HUES64 (cell line): ENCODE measurements around the gene USB1.
A peak's percentile ranks its signal among the peaks of the same experiment; 100 is the strongest.

ENCODE experiments used
- H3K27ac ChIP-seq: 2 replicates; pipeline ENCODE4 v1.7.0; 2013; ENCODE audit warnings: low read depth, low read length, inconsistent platforms
- H3K27me3 ChIP-seq: 2 replicates; pipeline ENCODE4 v1.6.1; 2013; ENCODE audit warnings: mild to moderate bottlenecking, low read length; ENCODE audit not compliant: insufficient read depth
- H3K36me3 ChIP-seq: 2 replicates; pipeline ENCODE4 v1.6.1; 2013; ENCODE audit warnings: mild to moderate bottlenecking, low read length; ENCODE audit not compliant: insufficient read depth
- H3K4me1 ChIP-seq: 2 replicates; pipeline ENCODE4 v1.6.1; 2013; ENCODE audit warnings: mild to moderate bottlenecking, low read length, moderate library complexity; ENCODE audit not compliant: insufficient read depth
- H3K4me3 ChIP-seq: 2 replicates; pipeline ENCODE4 v1.5.1; 2013; ENCODE audit warnings: mild to moderate bottlenecking, low read length, moderate library complexity
- H3K9ac ChIP-seq: 2 replicates; pipeline ENCODE4 v1.6.1; 2013; ENCODE audit warnings: mild to moderate bottlenecking, low read depth, low read length
- H3K9me3 ChIP-seq: 2 replicates; pipeline ENCODE4 v1.6.1; 2013; ENCODE audit warnings: low read depth, low read length; ENCODE audit not compliant: insufficient read depth
- WGBS: fragments of 150-250, 120-280 bp; methylation state at CpG from one replicate; pipeline ENCODE4 v1.1.7; 2013; ENCODE audit warnings: missing lambda C conversion rate; 5-methylcytosine and 5-hydroxymethylcytosine counted together

The USB1 gene

DNA sequence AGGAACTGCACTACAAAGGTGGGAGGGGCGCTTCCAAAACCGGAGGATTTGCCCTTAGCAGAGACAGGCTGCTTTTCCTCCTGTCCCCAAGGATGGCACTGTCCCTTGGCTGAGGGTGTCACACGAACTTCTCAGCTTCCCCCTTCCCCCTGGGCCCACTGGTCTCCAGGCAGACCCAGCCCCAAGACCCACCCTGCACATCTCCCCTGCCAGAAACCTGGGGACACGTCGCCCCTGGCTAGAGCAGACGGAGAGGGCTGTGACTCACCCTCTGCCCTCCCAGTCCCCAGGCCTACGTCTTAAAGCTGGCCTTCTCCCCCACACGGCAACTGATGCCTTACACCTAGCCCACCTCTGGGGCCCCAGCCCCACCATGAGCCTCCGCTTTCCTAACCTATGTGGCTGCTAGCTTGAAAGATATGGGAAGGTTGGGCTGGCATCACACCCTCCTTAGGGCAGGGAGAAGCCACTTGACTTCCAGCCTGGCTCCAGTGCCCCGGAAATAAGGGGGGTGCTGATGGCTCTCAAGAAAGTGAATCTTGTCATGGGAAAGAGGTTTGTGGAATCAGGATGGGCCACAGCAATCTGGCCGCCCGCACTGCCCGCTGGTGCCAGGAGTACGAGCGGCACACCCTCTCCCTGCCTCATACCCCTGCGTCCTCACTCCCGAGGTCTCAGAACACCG is 5.3 kb upstream of the USB1 start:
- Histone ChIP-seq H3K9ac (no peak overlapping the region), H3K4me1 (peaks cover 8% of the 10 kb centered on the region; the same call in 1 of the 2 replicates), H3K4me3 (no peak overlapping the region), H3K9me3 (no peaks in the 10 kb centered on the region), H3K27me3 (peaks cover 5% of the 10 kb centered on the region; the same call in 1 of the 2 replicates), H3K27ac (no peak overlapping the region), H3K36me3 (no peaks in the 10 kb centered on the region; the same call in 1 of the 2 replicates)
- 89% methylated on average over 18 of the region's 18 CpGs for WGBS

DNA sequence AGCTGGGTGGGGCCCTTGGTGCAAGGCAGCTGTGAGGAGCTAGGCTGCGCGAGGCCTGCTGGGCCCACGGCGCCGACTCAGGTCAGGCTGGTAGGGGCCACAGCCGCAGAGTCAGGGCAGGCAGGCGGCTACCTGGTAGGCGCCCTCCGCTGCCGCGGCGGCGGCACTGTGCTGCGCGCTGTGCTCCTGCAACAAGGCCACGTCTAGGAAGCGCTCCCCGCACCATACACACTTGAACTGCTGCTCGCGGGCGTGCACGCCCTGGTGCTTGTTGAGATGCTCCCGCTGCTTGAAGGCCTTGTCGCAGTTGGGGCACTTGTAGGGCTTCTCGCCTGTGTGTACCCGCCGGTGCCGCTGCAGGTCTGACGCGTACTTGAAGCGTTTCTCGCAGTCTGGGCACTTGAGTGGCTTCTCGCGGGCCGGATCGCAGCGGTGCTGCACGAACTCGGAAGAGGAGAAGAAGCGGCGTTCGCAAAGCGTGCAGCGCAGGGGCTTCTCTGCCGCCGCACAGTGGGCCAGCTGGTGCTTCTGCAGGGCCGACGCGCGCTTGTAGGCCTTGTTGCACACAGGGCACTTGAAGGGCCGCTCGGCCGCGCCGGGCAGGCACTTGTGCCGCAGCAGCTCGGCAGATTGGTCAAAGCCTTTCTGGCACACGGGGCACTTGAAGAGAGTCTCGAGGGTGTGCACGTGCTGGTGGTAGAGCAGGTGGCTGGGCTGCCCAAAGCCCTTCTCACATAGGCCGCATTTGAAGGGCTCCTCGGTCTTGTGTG is 4.6 kb upstream of the USB1 start:
- Histone ChIP-seq H3K9ac (no peak overlapping the region), H3K4me1 (peaks cover 8% of the 10 kb centered on the region; the same call in 1 of the 2 replicates), H3K27ac (no peak overlapping the region), H3K36me3 (no peaks in the 10 kb centered on the region; the same call in 1 of the 2 replicates), H3K4me3 (no peak overlapping the region), H3K9me3 (no peaks in the 10 kb centered on the region), H3K27me3 (peaks cover 5% of the 10 kb centered on the region; the same call in 1 of the 2 replicates)
- WGBS: 96% methylated on average over 62 of the region's 62 CpGs

DNA sequence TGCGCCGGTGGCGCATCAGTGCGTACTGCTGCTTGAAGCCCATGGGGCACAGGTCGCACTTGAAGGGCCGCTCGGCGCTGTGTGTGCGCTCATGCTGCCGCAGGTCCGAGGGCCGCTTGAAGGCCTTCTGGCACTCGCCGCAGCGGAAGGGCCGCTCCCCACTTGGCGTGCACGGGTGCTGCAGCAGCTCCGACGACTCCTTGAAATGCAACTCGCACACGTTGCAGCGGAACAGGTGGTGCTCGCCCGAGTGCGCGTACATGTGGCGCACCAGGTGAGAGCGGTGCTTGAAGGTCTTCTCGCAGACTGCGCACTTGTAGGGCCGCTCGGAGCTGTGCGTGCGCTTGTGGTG is 4.1 kb upstream of the USB1 start:
- H3K27ac ChIP-seq: no peak overlapping the region
- no peak overlapping the region for H3K9ac ChIP-seq
- no peaks in the 10 kb centered on the region for H3K9me3 ChIP-seq
- WGBS: 96% methylated on average over 35 of the region's 35 CpGs
- H3K27me3 ChIP-seq: peaks cover 5% of the 10 kb centered on the region; the same call in 1 of the 2 replicates
- H3K36me3 ChIP-seq: no peaks in the 10 kb centered on the region; the same call in 1 of the 2 replicates
- H3K4me3 ChIP-seq: no peak overlapping the region
- H3K4me1 ChIP-seq: peaks cover 8% of the 10 kb centered on the region; the same call in 1 of the 2 replicates

DNA sequence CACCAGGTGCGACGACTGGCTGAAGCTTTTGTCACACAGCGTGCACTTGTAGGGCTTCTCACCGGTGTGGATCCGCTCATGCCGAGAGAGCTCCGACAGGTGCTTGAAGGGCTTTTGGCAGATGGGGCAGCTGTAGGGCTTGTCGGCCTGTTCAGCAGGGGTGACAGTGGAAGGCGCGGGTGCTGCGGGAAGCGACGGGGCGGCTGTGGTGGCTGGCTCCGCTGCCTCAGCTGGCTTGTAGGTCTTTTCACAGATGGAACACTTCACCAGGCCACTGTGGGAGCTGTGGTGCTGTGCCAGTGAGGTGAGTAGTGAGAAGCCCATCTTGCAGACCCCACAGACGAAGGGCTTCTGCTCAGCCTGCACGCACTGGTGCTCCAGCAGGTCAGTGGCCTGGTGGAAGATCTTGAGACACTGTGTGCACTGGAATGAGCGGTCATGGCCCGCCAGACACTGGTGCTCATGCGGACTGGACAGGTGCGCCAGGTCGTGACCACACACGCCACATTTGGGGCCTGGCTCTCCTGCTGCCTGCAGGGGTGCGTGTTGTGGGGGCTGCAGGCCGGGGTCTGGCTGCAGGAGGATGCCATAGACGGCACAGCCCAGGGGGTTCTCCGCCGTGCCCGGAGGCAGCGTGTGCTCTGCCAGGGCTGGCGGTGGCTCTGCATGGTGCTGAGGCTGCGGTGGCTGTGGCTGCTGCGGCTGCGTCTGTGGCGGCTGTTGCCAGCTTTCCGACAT is 3.5 kb upstream of the USB1 start:
- peaks cover 5% of the 10 kb centered on the region; the same call in 1 of the 2 replicates for H3K27me3 ChIP-seq
- H3K27ac ChIP-seq: no peak overlapping the region
- 95% methylated on average over 36 of the region's 36 CpGs for WGBS
- peaks cover 4% of the 10 kb centered on the region for H3K36me3 ChIP-seq
- H3K4me1 ChIP-seq: peaks cover 8% of the 10 kb centered on the region; the same call in 1 of the 2 replicates
- H3K9ac ChIP-seq: no peak overlapping the region
- no peak overlapping the region for H3K4me3 ChIP-seq
- H3K9me3 ChIP-seq: no peaks in the 10 kb centered on the region

DNA sequence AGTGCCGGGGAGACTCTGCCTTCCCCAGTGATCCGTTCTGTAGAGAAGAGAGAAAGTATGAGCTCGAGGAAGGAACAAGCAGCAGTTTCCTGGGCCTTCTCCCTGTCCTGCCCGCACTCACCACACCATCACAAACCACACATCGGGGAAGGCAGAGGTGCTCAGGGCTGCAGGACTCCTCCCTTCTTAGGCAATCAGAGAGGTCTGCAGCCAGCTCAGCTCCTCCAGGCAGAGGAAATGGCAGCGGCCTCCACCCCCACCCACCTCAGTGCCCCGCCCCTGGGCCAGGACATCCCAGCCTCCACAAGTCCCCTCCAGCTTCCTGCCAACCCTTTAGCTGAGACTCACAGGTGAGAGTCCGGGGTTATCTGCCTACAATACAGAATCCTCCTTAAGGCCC is 2.7 kb upstream of the USB1 start:
- Histone ChIP-seq H3K9ac (no peak overlapping the region), H3K4me1 (peaks cover 8% of the 10 kb centered on the region; the same call in 1 of the 2 replicates)
- 64% methylated on average over 7 of the region's 8 CpGs for WGBS

DNA sequence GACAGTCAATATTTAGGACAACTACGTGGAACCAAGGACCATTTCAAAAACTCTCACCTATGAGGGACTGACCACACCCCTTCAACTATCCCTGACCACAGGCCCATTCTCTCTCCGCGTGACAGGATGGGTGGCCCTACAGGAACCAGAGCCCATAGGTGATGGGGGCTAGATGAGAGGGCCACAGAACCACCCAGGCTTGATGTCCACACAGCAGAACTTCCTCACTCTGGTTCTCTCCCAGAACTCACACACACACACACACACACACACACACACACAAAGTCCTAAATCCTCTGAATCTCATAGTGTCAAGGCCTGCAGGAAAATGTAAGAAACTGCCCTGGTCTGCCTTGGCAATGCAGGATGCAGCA is 2.2 kb upstream of the USB1 start:
- no peaks in the 10 kb centered on the region for H3K9me3 ChIP-seq
- no peak overlapping the region for H3K9ac ChIP-seq
- H3K27me3 ChIP-seq: peaks cover 5% of the 10 kb centered on the region; the same call in 1 of the 2 replicates
- peaks cover 15% of the 10 kb centered on the region for H3K36me3 ChIP-seq
- H3K4me3 ChIP-seq: no peak overlapping the region
- no peak overlapping the region for H3K27ac ChIP-seq
- WGBS: 92% methylated on average over 3 of the region's 3 CpGs
- peaks cover 8% of the 10 kb centered on the region; the same call in 1 of the 2 replicates for H3K4me1 ChIP-seq

More for the DNA sequence above, 2.7 kb upstream of the USB1 start:
- H3K9me3 ChIP-seq: no peaks in the 10 kb centered on the region
- peaks cover 5% of the 10 kb centered on the region; the same call in 1 of the 2 replicates for H3K27me3 ChIP-seq
- H3K4me3 ChIP-seq: no peak overlapping the region
- no peak overlapping the region for H3K27ac ChIP-seq
- H3K36me3 ChIP-seq: peaks cover 11% of the 10 kb centered on the region

DNA sequence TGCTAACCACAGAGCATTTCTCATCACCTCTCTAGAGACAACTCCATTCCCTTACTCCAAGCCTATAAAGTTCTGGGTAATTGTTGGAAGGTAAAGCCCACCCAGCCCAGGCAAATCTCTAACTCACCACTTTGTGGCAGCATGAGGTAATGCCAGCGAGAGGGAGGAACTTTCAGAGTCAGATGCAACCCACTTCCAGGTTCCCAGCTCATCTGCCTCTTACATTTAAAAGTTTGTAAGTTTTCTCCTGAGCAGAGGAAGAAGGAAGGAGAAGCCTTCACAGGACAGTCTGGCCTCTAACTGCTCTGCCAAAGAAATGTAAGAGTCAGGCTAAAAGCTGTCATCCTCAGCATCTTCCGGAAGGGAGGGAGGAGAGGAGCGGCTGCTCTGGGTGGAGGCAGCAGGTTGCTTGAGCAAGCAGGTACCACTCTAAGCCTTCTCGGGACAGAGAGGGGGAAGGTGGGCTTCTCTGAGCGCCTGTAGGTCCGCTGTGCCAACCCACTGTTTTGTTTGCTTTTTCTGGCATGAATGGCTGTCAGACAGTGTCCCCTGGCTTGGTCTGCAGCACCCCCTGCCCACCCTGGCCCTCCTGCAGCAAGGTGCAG is 1.7 kb upstream of the USB1 start:
- WGBS: 28% methylated on average over 6 of the region's 6 CpGs
- Histone ChIP-seq H3K27me3 (peaks cover 5% of the 10 kb centered on the region; the same call in 1 of the 2 replicates), H3K9ac (peak overlapping the region; percentile 68), H3K9me3 (no peaks in the 10 kb centered on the region), H3K4me3 (peak overlapping the region; percentile 91), H3K4me1 (peaks cover 8% of the 10 kb centered on the region; the same call in 1 of the 2 replicates), H3K27ac (no peak overlapping the region), H3K36me3 (peaks cover 17% of the 10 kb centered on the region)

DNA sequence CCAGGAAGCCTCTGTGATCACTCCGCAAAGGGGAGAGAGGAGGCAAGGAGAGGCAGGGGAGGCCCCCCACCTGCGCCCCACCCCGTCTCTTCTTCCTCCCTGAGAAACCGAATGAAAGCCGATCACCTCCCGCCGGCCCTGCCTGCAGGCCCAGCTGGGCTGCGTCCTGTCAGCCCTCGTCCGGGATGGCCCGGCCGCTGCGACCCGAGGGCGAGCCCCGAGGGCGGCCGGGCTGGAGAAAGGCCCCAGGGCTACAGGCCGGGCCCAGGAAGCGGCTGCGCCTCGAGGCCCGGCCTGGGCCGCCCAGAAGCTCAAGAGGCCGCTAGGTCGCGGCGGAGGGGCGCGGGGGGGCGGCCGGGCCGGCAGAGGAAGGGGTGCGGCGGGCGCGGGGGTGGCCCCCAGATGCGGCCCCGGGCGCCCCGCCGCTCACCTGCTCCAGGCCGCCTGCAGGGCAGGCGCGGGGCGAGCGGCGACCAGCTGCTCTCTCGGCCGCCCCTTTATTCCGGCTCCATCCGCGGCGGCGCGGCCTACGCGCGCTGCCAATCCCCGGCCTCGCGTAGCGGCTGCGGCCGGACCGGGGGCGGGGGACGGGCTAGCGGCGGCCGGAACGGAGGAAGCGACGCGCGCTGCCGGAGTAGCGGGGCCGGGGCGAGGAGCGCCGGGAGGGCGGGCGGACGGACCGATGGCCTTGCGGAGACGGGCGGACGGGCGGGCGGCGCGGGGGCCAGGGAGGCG is 1.1 kb upstream of the USB1 start, which contains the start of gene ZNF319:
TSS of gene ZNF319 (minus strand) at position 702 of the 735 bp plus-strand sequence. CDS start 2,407 bp downstream, outside the sequence.
- H3K36me3 ChIP-seq: peaks cover 19% of the 10 kb centered on the region
- peak within 1 kb of the TSS; percentile 91 for H3K4me3 ChIP-seq
- H3K9ac ChIP-seq: peak within 1 kb of the TSS; percentile 69
- no peaks in the 10 kb centered on the region for H3K9me3 ChIP-seq
- peaks cover 5% of the 10 kb centered on the region; the same call in 1 of the 2 replicates for H3K27me3 ChIP-seq
- H3K27ac ChIP-seq: peak within 1 kb of the TSS; percentile 81; the same call in 1 of the 2 replicates
- peaks cover 8% of the 10 kb centered on the region; the same call in 1 of the 2 replicates for H3K4me1 ChIP-seq
- WGBS: under 1% methylated on average over 95 of the region's 95 CpGs

DNA sequence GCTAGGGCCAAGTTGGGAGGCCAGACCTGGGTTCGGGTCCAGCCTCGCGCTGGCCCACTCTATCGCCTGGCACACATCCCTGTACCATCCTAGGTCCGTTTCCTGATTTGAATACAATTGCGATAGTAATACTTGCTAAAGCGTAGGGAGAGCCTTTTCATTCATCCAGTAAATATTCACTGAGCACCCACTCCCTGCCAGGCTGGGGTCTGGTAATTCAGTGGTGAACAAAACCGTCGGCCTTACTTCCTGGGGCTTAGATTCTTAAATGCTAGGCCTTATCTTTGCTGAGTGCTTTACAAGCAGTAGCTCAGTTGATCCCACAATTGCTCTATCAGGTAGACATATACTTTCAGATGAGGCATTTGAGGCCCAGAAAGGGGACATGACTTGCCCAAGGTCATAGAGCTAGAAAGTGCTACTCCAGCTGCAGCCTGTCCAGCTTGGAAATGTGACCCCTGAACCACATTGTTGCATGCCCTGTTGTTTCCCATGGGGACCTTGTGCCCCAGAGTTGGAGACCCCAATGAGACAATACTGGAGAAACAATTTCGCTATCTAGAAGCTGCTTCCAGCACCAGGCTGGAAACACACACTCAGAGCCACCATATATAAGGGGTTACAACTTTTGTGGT is 691 bp downstream of the USB1 start:
- peaks cover 5% of the 10 kb centered on the region; the same call in 1 of the 2 replicates for H3K27me3 ChIP-seq
- peaks cover 8% of the 10 kb centered on the region; the same call in 1 of the 2 replicates for H3K4me1 ChIP-seq
- 44% methylated on average over 10 of the region's 10 CpGs for whole genome bisulfite sequencing
- H3K9ac ChIP-seq: peak overlapping the region; percentile 69
- peak overlapping the region; percentile 91 for H3K4me3 ChIP-seq
- no peak overlapping the region for H3K27ac ChIP-seq
- peaks cover 32% of the 10 kb centered on the region for H3K36me3 ChIP-seq
- H3K9me3 ChIP-seq: no peaks in the 10 kb centered on the region
